ENCODE measurements around the gene RGPD8.
A peak's percentile ranks its signal among the peaks of the same experiment; 100 is the strongest.
"Not testable (repeated sequence)": the region's sequence is repeated elsewhere in the genome, so short reads cannot be mapped to it uniquely, and the experiment has no call there.

Gene RGPD8

DNA sequence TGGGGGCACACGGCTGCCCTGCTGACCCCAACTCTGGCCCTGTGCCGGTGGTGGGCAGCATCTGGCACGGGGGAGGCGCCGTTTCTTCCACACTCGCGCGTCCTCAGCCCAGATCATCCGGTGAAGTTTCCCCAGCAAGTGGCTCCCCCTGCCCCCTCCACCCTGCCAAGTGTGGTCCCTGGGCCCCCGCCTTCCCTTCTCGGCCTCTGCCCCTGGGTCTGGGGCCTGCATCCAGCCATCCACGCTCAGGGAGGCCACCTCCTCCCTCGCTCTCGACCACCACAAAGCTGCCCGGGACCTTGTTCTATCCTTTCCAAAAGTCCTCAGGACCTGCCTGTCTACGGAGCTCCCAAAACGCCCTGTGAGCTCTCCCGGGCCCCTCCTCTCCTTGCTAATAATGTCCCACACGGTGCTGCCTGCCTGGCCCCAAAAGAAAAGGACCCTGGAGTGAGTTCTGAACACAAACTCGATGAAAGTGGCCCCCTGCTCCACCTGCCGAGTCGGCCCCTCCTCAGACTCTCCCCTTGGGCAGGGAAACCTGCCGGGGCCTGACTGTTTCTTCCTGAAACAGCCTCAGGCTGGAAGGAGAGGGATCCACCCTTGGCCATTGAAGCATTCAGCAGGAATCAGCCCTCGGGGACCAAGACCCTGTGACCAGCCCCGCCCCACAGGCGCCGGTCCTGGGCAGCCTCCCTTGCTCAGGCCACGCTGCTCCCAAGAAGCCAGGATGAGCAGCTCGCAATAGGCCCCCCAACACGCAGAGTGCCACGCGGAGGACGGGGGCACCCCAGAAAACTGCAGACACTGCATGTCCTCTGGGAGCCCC lies 1.7 kb upstream of the RGPD8 start:
- not testable (repeated sequence) for DNase-seq

DNA sequence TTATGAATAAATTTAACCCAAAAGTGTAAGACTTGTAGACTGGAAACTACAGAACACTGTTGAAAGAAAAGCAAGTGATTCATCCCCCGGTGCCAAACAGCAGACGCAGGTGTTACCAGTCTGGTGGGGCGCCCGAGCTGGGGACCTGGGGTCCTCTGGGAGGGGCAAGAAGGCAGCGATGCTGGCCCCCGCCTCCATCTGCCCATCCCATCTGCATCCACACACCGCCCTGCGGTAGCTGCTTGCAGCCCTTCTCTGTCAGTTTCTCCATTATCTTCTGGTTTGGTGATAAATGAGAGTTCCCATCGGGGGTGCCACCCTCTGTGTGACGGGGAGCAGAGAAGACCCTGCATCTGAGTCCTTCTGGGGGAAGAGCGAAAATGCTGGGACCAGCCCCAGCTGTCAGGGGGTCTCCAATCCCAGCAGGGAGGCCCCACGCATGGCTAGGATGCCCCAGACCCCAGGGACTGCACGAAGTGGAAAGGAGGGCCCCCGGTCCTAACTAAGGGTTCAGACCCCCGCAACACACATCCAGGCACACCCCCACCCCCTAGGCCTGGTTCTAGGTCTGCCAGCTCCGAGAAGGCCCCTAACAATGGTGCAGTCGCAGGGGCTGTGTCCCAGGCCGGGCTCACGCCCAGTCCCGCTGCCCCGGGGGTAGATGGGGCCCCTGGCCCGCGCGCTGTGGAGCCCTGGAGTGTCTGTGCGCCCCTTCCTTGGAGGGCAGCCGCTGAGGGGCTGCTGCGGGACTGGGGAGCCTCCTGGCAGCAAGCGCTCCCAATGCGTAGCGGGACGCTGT lies 686 bp upstream of the RGPD8 start:
- no peak for DNase-seq

DNA sequence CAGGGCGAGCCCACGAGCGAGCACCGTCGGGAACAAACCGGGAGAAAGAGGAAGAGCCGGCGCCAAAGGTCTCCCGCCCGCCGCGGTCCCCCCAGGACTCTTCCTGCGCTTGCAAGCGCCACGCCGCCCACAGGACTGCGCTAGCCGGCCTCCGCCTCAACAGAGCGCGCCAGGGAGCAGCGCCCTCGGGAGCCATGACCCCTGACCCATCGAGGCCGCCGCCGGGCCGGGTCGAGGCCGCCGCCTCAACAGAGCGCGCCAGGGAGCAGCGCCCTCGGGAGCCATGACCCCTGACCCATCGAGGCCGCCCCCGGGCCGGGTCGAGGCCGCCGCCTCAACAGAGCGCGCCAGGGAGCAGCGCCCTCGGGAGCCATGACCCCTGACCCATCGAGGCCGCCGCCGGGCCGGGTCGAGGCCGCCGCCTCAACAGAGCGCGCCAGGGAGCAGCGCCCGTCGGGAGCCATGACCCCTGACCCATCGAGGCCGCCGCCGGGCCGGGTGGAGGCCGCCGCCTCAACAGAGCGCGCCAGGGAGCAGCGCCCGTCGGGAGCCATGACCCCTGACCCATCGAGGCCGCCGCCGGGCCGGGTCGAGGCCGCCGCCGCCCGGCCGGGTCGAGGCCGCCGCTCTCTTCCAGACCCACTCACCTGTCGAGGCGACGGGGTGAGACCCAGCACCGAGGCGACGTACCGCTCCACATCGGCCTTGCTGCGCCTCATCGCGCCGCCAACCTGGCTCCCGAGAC lies 538 bp downstream of the RGPD8 start:
- not testable (repeated sequence) for DNase-seq

DNA sequence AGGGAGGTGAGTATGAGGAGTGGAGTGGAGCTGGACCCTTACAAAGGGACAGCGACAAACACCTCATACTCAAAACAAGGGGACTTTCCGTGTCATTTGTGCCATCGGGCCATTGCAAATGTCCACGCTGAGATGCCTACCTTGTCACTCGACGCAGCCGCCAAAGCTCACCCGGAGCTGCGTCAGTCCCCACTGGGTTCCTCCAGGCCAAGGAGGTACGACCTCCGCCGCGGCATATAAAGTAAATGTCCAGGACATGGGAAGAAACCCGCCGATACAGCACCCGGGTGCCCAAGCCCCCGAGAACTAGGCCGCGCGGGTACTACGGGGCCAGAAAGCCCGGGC lies 1.1 kb downstream of the RGPD8 start:
- not testable (repeated sequence) for DNase-seq

DNA sequence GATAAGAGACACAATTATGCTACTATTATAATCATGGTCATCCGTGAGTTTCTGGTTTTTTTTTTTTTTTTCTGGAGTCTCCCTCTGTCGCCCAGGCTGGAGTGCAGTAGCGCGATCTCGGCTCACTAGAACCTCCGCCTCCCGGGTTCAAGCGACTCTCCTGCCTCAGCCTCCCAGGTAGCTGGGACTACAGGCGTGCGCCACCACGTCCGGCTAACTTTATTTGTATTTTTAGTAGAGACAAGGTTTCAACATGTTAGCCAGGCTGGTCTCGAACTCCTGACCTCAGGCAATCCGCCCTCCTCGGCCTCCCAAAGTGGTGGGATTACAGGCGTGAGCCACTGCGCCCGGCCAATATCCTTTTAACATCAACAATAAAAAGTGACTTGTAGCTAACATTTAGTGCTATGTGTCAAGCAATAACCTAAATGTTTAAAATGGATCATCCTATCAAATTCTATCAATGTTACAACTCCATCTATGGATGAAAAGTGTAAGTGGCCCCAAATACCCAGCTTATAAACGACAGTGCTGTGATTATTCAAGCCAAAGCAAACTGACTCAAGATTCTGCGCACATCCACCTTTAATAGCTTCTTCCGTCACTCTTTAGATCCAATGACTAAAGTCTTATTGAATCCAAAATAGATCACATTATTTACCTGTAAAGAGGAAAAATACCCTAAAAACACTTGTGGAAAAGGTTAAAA lies 1.7 kb downstream of the RGPD8 start:
- DNase-seq: not testable (repeated sequence)

DNA sequence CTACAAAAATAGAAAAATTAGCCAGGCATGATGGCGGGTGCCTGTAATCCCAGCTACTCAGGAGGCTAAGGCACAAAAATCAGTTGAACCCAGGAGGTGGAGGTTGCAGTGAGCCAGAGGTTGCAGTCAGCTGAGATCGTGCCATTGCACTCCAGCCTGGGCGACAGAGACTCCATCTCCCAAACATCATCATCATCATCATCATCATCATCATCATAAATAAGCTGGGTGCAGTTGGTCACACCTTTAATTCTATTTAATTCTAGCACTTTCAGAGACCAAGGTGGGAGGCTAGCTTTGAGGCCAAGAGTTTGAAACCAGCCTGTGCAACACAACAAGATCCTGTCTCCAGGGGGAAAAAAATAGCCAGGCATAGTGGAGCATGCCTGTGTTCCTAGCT lies 8.9 kb downstream of the RGPD8 start:
- not testable (repeated sequence) for DNase-seq

DNA sequence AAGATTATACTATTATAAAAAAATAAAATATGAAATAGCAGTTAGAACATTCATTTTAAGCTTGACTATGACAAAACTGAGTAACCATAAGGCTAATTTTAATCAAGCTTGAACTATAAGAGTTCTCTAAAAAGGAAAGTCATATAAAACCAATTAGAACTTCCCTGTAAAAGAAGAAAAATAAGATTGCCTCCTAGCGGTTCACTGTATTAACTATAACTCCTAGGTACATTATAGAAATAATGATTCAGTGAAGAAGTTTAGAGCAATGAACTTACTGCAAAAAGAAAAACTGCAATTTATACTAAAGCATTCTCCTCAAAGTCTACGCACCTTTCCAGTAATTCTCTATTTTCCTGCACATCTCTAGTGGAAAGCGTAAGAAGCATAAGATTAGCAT lies 16.6 kb downstream of the RGPD8 start:
- DNase-seq: not testable (repeated sequence)

DNA sequence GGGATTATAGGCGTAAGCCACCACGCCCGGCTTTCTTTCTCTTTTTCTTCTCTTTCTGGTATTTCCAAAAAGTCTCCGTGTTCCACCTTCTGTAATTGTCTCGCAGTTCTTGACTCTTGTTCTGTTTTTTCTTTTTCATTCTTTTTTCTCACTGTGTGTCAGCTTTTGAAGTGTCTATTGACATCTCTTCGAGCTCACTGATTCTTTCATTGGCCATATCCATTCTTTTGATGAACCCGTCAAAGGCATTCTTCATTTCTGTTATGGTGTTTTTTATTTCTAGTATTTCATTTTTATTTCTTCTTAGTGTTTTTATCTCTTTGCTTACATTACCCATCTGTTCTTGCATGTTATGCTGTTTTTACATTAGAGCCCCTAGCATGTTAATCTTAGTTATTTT lies 73.4 kb downstream of the RGPD8 start:
- not testable (repeated sequence) for DNase-seq

DNA sequence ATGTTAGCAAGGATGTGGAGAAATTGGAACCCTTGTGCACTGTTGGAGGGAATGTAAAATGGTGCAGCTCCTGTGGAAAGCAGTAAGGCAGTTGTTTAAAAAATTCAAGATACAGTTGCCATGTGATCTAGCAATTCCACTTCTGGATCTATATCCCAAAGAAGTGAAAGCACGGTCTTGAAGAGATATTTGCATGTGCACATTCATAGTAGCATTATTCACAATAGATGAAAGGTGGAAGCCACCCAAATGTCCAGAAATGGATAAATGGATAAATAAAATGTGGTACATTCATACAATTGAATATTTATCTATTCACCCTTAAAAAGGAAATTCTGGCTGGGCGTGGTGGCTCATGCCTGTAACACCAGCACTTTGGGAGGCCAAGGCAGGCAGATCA lies 79.1 kb downstream of the RGPD8 start:
- DNase-seq: not testable (repeated sequence)

DNA sequence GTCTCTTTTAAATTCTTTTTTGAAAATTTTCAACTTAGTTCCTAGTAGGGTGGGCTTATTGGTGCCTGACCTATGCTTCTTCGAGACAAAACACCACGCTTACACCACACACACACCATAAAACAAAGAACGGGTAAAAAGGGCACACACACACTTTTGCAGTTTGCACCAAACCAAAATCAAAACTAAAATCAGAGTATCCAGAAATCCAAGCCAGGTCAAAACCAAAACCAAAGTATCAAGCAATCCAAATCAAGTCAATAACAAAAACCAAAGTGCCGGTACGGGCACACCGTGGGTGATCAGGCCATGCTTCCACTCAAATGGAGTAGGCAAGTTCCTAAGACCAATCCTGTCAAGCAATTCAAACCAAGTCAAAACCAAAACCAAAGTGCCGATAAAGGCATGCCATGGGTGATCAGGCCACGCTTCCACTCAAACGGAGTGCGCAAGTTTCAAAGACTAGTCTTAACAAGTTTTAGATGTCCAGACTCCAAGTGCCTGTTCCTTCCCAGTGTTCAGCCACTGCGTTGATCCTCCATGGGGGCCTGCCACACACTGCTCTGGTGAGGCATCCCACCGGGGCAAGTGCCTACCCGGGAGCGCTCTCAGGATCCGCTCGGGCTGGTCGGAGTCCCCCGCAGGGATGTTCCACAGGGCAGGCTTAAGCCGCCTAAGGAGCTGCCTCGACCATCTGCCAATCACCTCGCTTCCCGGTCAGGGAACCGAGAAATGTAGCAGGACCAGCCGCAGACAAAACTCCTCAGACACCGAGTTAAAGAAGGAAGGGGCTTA lies 80.4 kb downstream of the RGPD8 start:
- not testable (repeated sequence) for DNase-seq

DNA sequence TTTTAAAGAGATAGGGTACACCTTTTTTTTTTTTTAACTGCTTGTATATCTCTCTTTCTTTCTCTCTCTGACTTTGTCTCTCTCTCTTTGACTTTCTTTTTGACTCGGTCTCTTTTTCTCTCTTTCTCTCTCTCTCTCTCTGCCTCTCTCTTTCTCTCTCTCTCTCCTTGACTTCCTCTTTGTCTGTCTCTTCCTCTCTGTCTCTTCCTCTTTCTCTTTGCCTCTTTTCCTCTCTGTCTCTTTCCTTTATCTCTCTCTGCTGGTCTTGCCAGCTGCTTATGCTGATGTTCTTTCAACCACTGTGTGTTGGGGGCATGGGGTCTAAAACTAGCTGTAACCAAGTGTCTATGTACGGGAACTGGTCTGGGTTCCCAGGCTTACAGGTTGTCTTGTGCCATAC lies 81.2 kb downstream of the RGPD8 start:
- not testable (repeated sequence) for DNase-seq

DNA sequence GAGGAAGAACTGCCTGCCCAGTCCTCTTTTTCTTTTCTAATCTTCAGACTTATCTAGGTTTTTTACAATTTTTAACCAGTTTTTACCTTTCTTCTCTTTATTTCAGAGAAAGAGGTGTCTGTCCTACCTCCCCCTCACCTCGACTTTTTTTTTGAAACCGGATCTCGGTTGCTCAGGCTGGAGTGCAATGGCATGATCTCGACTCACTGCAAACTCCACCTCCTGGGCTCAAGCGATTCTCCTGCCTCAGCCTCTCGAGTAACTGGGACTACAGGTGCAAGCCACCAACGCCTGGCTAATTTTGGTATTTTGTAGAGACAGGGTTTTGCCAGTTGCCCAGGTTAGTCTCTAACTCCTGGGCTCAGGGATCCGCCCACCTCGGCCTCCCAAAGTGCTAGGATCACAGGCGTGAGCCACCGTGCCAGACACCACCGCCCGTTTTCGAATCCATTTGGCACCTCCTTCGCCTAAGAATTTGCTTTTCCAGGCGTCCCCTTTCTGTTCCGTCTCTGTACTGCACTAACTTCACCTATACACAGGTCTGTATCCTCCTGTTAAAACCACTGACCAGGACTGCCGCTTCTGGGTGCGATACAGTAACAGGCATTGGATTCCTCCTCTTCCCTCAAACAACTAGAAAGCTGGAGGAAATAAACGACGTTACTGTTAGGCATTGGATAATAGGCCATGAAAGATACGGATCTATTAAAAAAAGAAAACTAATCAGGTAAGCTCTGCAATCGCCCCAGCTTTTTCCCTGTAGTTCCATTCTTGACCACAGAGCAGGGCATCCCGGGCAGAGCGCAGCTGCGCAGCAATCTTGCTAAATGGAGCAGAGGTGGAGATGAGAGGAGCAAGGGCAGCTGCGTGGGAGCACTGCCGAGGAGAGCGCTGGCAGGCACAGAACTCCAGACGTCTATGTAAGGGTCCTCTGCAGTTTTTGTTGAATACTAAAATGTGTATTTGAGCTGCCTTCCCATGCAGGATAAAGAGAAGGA lies 88.1 kb downstream of the RGPD8 start:
- DNase-seq: no peak

DNA sequence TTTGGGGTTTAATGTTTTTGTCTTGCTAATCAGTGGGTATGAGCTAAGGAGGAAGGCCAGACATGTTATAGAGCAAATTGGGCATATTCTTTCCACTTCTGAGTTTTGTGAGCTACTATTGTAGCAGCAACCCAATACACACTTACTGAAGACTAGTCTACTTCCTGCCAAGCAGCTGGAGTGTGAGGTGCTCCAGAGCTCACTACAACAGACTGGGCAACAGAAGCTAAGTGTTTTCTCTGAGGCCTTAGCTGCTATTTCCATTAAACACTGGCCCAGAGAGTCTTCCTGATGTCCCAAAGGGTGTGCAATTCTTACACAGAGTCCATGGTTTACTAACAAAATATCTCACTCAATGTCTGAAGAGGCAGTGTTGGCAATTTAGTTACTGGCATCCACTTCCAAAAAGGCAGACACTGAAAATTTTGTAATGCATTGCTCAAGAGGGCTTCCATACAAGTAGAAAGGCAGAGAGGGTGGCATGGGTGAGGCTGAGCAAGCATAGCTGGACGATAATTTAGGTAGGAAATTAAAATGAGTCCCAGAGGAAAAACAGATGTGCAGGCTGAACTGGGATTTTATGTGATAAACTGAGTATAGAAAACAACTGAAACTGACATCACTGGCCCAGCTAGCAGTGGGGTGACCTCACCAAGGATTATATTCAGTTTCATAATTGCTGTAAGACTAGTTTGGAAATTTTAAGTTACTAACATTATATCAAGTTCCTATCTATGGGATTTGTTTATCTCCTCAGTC lies 89.4 kb downstream of the RGPD8 start:
- DNase-seq: peak; percentile 3 to 8

DNA sequence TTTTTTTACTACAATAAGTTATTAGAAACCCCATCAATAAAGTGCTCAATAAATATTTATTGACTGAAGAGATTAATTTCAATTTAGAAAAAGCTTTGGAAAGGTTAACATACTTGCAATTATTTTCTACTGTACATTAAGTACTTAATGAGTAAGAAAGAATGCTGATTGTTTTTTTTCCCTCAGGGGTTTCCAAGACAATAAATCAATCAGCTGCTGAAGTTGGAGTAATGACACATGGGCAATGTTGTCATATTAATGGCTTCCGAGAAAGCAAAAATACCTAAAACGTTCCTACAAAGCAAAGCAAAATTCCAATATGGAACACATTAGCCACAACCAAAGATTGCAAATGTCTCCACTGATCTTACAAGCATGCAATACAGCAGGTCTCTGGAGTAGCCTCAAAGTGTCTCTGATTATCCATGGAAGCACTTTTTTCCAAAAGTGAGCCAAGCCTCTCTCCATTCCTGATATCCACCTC lies 91.3 kb downstream of the RGPD8 start:
- DNase-seq: no peak

DNA sequence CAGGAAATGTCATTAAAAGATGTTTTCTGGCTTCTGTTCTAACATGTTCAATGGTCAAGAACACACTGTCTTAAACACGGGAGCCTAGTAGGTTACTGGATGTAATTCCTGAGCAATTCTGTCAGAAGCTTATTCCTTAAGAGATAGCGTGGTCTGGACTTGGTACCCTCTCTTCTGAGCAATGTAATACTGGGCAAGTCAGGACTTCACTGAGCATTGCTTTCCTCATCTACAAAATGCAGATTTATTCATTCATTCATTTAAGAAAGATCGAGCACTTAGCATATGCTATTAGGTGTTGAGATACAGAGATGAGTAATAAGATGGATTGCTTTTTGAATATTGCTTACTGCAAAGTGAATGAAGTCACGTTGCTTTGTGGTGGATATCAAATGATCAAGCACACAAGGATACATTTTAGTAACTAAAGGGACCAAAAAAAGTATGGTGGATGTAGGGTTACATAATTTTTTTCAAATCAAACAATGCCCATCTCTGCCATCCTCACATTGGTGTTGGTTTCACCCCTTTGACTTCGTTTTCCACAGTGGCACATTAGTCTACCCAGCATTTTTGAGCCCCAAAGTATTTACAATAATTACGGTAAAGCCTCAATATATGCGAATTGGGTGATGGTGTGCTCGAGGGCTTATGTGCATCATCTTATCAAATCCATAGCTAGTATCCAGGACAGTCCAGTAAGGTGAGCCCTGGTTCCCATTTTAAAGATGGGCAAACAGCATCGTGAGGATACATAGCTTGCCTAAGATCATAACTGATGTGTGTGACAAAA lies 92.8 kb downstream of the RGPD8 start:
- DNase-seq: no peak

DNA sequence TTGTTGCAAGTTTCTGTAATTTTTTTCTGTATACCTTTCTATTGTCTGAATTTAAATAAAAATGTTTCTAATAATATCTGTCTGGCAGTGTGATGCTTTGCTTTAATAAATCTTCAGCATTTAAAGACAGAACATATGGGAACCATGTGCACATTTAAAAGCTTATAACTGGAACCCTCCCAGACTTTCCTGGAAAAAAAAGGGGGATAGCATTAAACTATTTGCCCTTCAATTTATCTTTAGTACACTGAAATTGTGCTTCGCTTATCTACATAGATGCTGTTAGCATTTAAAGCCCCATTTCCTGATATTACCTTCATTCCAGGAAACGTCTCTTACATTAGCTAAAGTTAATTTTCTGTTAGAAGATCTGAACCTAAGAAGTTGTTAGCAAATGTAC lies 93.5 kb downstream of the RGPD8 start:
- no peak for DNase-seq

DNA sequence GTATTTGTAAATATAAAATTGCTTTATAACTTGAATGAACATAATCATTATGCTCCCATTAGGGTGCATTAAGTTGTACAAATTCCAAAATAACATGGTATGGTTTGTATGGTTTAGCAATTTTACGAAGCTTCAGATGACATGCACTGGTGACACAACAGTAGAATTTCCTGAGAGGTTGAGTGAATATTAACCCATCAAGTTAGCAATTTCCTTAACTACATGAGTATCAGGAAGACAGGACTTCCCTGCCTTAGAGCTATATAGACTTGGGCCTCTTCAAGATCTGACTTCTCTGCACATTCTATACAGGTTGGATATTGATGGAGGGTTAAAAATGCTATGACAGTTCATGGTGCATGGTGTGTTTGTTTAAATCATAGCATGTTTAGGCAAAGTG lies 97.8 kb downstream of the RGPD8 start:
- DNase-seq: peak; percentile 26 to 35

DNA sequence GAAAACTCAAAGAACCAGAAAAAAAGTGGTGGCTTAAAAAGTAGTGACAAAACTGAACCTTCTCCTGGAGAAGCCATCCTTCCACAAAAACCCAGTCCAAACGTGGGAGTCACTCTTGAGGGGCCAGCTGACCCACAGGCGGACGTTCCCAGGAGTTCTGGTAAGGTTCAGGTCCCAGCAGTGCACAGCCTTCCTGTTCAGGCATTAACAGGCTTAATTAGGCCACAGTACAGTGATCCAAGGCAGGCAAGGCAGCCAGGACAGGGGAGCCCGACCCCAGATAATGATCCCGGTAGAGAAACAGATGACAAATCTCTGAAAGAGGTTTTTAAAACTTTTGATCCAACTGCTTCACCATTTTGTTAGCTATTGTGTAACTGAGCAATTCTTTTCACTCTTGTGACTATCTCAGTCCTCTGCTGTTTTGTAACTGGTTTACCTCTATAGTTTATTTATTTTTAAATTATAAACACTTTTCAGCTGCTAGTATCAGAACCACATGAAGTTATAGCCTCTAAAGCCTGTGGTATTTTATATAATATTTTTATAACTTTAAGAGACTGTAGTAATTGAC lies 101.2 kb downstream of the RGPD8 start:
- no peak for DNase-seq

DNA sequence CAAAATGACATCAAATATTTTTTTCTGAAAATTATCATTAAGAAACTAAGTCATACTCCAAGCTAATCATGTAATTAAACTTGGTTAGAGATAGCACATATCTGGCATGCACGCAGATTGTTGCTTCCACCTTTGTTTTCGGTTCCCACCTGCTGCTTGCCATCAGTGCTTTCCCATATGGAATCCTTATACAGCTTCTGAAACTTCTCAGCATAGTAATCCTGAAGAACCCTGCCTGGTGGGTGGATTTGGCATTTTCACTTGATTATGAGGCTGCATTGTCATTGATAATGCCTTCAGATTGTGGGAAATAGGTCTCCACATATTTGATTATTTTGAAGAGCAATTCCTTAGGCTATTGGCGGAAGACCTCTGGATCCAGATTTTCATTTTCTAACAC lies 110.5 kb downstream of the RGPD8 start:
- DNase-seq: no peak
